ENCODE results near the gene NLK.

The NLK gene

GRCh38 chr17:27995554-27995953 lies 46.9 kb upstream of the NLK start:
- Histone ChIP-seq H2BK15ac (ENCODE audit: low read length) (no peak overlapping the region), H2BK120ac (ENCODE audit: low read depth, low read length) (no peak overlapping the region), H2AFZ (ENCODE audit: low read length) (no peak overlapping the region), H3K4ac (ENCODE audit: low read length) (no peak overlapping the region), H3K18ac (ENCODE audit: low read length) (no peak overlapping the region), H3K27me3 (ENCODE audit: control insufficient read depth in 3 of 3, insufficient read depth in 3 of 3, low read depth in 1 of 3, low read length in 3 of 3) (peaks cover 0 to 21% (median 0%) of the 10 kb centered on the region in 3 experiments), H3K4me2 (ENCODE audit: insufficient read depth, low read length, poor library complexity, severe bottlenecking) (no peak overlapping the region), H3K9ac (ENCODE audit: low read depth, low read length, poor library complexity) (no peak overlapping the region), H4K91ac (ENCODE audit: low read depth, low read length, poor library complexity) (no peak overlapping the region), H2BK12ac (ENCODE audit: low read length) (no peak overlapping the region), H2BK5ac (ENCODE audit: low read length) (no peak overlapping the region), H3K4me1 (ENCODE audit: control insufficient read depth in 2 of 2, insufficient read depth in 1 of 2, low read depth in 1 of 2, low read length in 2 of 2) (peaks cover 0 to 4% of the 10 kb centered on the region in 2 donors), H3K14ac (ENCODE audit: low read length) (no peak overlapping the region), H3K79me1 (ENCODE audit: low read depth, low read length) (no peaks in the 10 kb centered on the region), H3K27ac (replicated peaks; ENCODE audit: low read length) (no peak overlapping the region), H2AK5ac (ENCODE audit: low read depth, low read length) (no peak overlapping the region), H3K23ac (ENCODE audit: low read depth, low read length, poor library complexity) (no peak overlapping the region), H4K8ac (ENCODE audit: low read depth, low read length) (no peak overlapping the region), H3K4me3 (ENCODE audit: low read length in 2 of 2) (no peak overlapping the region), H3K36me3 (replicated peaks in 1 of 2; ENCODE audit: control insufficient read depth in 2 of 2, insufficient read depth in 2 of 2, low read length in 2 of 2) (no peaks in the 10 kb centered on the region), H3K9me3 (replicated peaks in 1 of 2; ENCODE audit: control insufficient read depth in 2 of 2, insufficient read depth in 1 of 2, low read depth in 1 of 2, low read length in 2 of 2) (no peaks in the 10 kb centered on the region)
- no peak for DNase-seq (ENCODE audit: low spot score)
- WGBS, 2 donors (ENCODE audit: extremely low coverage in 2 of 2, insufficient read length in 2 of 2, insufficient replicate concordance in 1 of 2), result no CpG with 5 or more reads among the region's 1 CpG

- no peak overlapping the region for H3K4me2 ChIP-seq (ENCODE audit: insufficient read depth, low read length, poor library complexity, severe bottlenecking)
- H2AK5ac ChIP-seq (ENCODE audit: low read depth, low read length), result no peak overlapping the region
- DNase-seq (ENCODE audit: low spot score), result no peak
- H2AFZ ChIP-seq (ENCODE audit: low read length), result no peak overlapping the region
- H4K91ac ChIP-seq (ENCODE audit: low read depth, low read length, poor library complexity), result no peak overlapping the region
- no peak overlapping the region for H2BK12ac ChIP-seq (ENCODE audit: low read length)
- no peak overlapping the region for H2BK120ac ChIP-seq (ENCODE audit: low read depth, low read length)
- H3K14ac ChIP-seq (ENCODE audit: low read length), result no peak overlapping the region
- H2BK5ac ChIP-seq (ENCODE audit: low read length), result no peak overlapping the region
- H3K4me3 ChIP-seq (ENCODE audit: low read length in 2 of 2), result no peak overlapping the region
- H2BK15ac ChIP-seq (ENCODE audit: low read length), result no peak overlapping the region
- no CpG with 5 or more reads among the region's 12 CpGs for WGBS, 2 donors (ENCODE audit: extremely low coverage in 2 of 2, insufficient read length in 2 of 2, insufficient replicate concordance in 1 of 2)
- H3K79me1 ChIP-seq (ENCODE audit: low read depth, low read length), result no peaks in the 10 kb centered on the region
- H3K27ac ChIP-seq (replicated peaks; ENCODE audit: low read length), result no peak overlapping the region
- H3K27me3 ChIP-seq (ENCODE audit: control insufficient read depth in 3 of 3, insufficient read depth in 3 of 3, low read depth in 1 of 3, low read length in 3 of 3), result peaks cover 0 to 15% (median 0%) of the 10 kb centered on the region in 3 experiments
- no peak overlapping the region for H4K8ac ChIP-seq (ENCODE audit: low read depth, low read length)
- no peak overlapping the region for H3K23ac ChIP-seq (ENCODE audit: low read depth, low read length, poor library complexity)
- H3K36me3 ChIP-seq (replicated peaks in 1 of 2; ENCODE audit: control insufficient read depth in 2 of 2, insufficient read depth in 2 of 2, low read length in 2 of 2), result no peaks in the 10 kb centered on the region
- H3K9me3 ChIP-seq (replicated peaks in 1 of 2; ENCODE audit: control insufficient read depth in 2 of 2, insufficient read depth in 1 of 2, low read depth in 1 of 2, low read length in 2 of 2), result no peaks in the 10 kb centered on the region
- no peak overlapping the region for H3K18ac ChIP-seq (ENCODE audit: low read length)
- H3K9ac ChIP-seq (ENCODE audit: low read depth, low read length, poor library complexity), result no peak overlapping the region
- no peak overlapping the region for H3K4ac ChIP-seq (ENCODE audit: low read length)
- peaks cover 0 to 9% of the 10 kb centered on the region in 2 donors for H3K4me1 ChIP-seq (ENCODE audit: control insufficient read depth in 2 of 2, insufficient read depth in 1 of 2, low read depth in 1 of 2, low read length in 2 of 2)
Measured at GRCh38 chr17:27996202-27997043, 46.1 kb upstream of the NLK start.

- Histone ChIP-seq H3K4ac (ENCODE audit: low read length) (no peak overlapping the region), H3K23ac (ENCODE audit: low read depth, low read length, poor library complexity) (no peak overlapping the region), H3K79me1 (ENCODE audit: low read depth, low read length) (no peaks in the 10 kb centered on the region), H4K91ac (ENCODE audit: low read depth, low read length, poor library complexity) (no peak overlapping the region), H4K8ac (ENCODE audit: low read depth, low read length) (no peak overlapping the region), H2BK120ac (ENCODE audit: low read depth, low read length) (no peak overlapping the region), H3K4me2 (ENCODE audit: insufficient read depth, low read length, poor library complexity, severe bottlenecking) (no peak overlapping the region), H3K27me3 (ENCODE audit: control insufficient read depth in 3 of 3, insufficient read depth in 3 of 3, low read depth in 1 of 3, low read length in 3 of 3) (peaks cover 0 to 15% (median 0%) of the 10 kb centered on the region in 3 experiments), H2BK12ac (ENCODE audit: low read length) (no peak overlapping the region), H2AK5ac (ENCODE audit: low read depth, low read length) (no peak overlapping the region), H2AFZ (ENCODE audit: low read length) (no peak overlapping the region), H3K9me3 (replicated peaks in 1 of 2; ENCODE audit: control insufficient read depth in 2 of 2, insufficient read depth in 1 of 2, low read depth in 1 of 2, low read length in 2 of 2) (no peaks in the 10 kb centered on the region), H3K9ac (ENCODE audit: low read depth, low read length, poor library complexity) (no peak overlapping the region), H3K27ac (replicated peaks; ENCODE audit: low read length) (no peak overlapping the region), H2BK15ac (ENCODE audit: low read length) (no peak overlapping the region), H3K4me1 (ENCODE audit: control insufficient read depth in 2 of 2, insufficient read depth in 1 of 2, low read depth in 1 of 2, low read length in 2 of 2) (peaks cover 0 to 11% of the 10 kb centered on the region in 2 donors), H3K14ac (ENCODE audit: low read length) (no peak overlapping the region), H2BK5ac (ENCODE audit: low read length) (no peak overlapping the region), H3K36me3 (replicated peaks in 1 of 2; ENCODE audit: control insufficient read depth in 2 of 2, insufficient read depth in 2 of 2, low read length in 2 of 2) (no peaks in the 10 kb centered on the region), H3K4me3 (ENCODE audit: low read length in 2 of 2) (no peak overlapping the region), H3K18ac (ENCODE audit: low read length) (no peak overlapping the region)
- no peak for DNase-seq (ENCODE audit: low spot score)
Measured at GRCh38 chr17:27997044-27997401, 45.5 kb upstream of the NLK start.

- H2BK15ac ChIP-seq (ENCODE audit: low read length), result no peak overlapping the region
- no peak overlapping the region for H3K23ac ChIP-seq (ENCODE audit: low read depth, low read length, poor library complexity)
- no peak overlapping the region for H3K14ac ChIP-seq (ENCODE audit: low read length)
- H3K36me3 ChIP-seq (replicated peaks in 1 of 2; ENCODE audit: control insufficient read depth in 2 of 2, insufficient read depth in 2 of 2, low read length in 2 of 2), result no peaks in the 10 kb centered on the region
- H2BK120ac ChIP-seq (ENCODE audit: low read depth, low read length), result no peak overlapping the region
- no peak overlapping the region for H2AK5ac ChIP-seq (ENCODE audit: low read depth, low read length)
- no peaks in the 10 kb centered on the region for H3K9me3 ChIP-seq (replicated peaks in 1 of 2; ENCODE audit: control insufficient read depth in 2 of 2, insufficient read depth in 1 of 2, low read depth in 1 of 2, low read length in 2 of 2)
- peaks cover 0 to 11% of the 10 kb centered on the region in 2 donors for H3K4me1 ChIP-seq (ENCODE audit: control insufficient read depth in 2 of 2, insufficient read depth in 1 of 2, low read depth in 1 of 2, low read length in 2 of 2)
- no peak overlapping the region for H3K4me3 ChIP-seq (ENCODE audit: low read length in 2 of 2)
- no peak overlapping the region for H3K18ac ChIP-seq (ENCODE audit: low read length)
- H3K79me1 ChIP-seq (ENCODE audit: low read depth, low read length), result no peaks in the 10 kb centered on the region
- WGBS, 2 donors (ENCODE audit: extremely low coverage in 2 of 2, insufficient read length in 2 of 2, insufficient replicate concordance in 1 of 2), result no CpG with 5 or more reads among the region's 3 CpGs
- H2AFZ ChIP-seq (ENCODE audit: low read length), result no peak overlapping the region
- DNase-seq (ENCODE audit: low spot score), result no peak
- H2BK5ac ChIP-seq (ENCODE audit: low read length), result no peak overlapping the region
- H3K9ac ChIP-seq (ENCODE audit: low read depth, low read length, poor library complexity), result no peak overlapping the region
- H3K4me2 ChIP-seq (ENCODE audit: insufficient read depth, low read length, poor library complexity, severe bottlenecking), result no peak overlapping the region
- no peak overlapping the region for H2BK12ac ChIP-seq (ENCODE audit: low read length)
- peaks cover 0 to 14% (median 0%) of the 10 kb centered on the region in 3 experiments for H3K27me3 ChIP-seq (ENCODE audit: control insufficient read depth in 3 of 3, insufficient read depth in 3 of 3, low read depth in 1 of 3, low read length in 3 of 3)
- no peak overlapping the region for H3K27ac ChIP-seq (replicated peaks; ENCODE audit: low read length)
- no peak overlapping the region for H4K91ac ChIP-seq (ENCODE audit: low read depth, low read length, poor library complexity)
- H3K4ac ChIP-seq (ENCODE audit: low read length), result no peak overlapping the region
- no peak overlapping the region for H4K8ac ChIP-seq (ENCODE audit: low read depth, low read length)
Measured at GRCh38 chr17:27997522-27997921, 45.0 kb upstream of the NLK start.
